Stomach (tissue), 9 donors: ENCODE data around the gene SENP1. TPM values are rescaled to one million over a fixed set of nuclear protein-coding genes. Genes with fewer than 3 reads are reported as not detected.

Experiments used
- DNase-seq, 2 donors: peaks; one replicate each; pipeline versions ENCODE4 v3.0.0 to v3.0.0-alpha.2; 2013 to 2019
- H3K27ac ChIP-seq, 5 donors: fragments of 200-600 bp in 4 of 5; sonication (generic) in 4 of 5; one replicate each; pipeline ENCODE4 v1.5.1; 2013 to 2019; ENCODE audit warnings: mild to moderate bottlenecking in 1 of 5, moderate library complexity in 1 of 5
- H3K27me3 ChIP-seq, 3 donors: fragments of 200-600 bp; sonication (generic); one replicate each; pipeline ENCODE4 v1.5.1; 2017 to 2019; ENCODE audit warnings: mixed run types in 1 of 3
- H3K36me3 ChIP-seq, 4 donors: fragments of 200-600 bp; sonication (generic); 1 replicate in 3 of 4; 2 replicates in 1 of 4; pipeline ENCODE4 v1.5.1; 2016 to 2019
- H3K4me1 ChIP-seq, 4 donors: fragments of 200-600 bp; sonication (generic); one replicate each; pipeline ENCODE4 v1.5.1; 2016 to 2019
- H3K4me3 ChIP-seq, 4 donors: fragments of 200-600 bp; sonication (generic) in 3 of 4; one replicate each; pipeline ENCODE4 v1.5.1; 2016 to 2019; ENCODE audit warnings: mild to moderate bottlenecking in 1 of 4
- H3K9me3 ChIP-seq, 4 donors: fragments of 200-600 bp; sonication (generic); one replicate each; pipeline ENCODE4 v1.5.1; 2016 to 2019
- CTCF ChIP-seq, 7 experiments: fragments of 450-650 bp in 4 of 7; fragments of 200-600 bp in 3 of 7; sonication (generic) in 3 of 7; IDR thresholded peaks; one replicate each; pipeline ENCODE4 v1.5.1; 2016 to 2019; ENCODE audit warnings: antibody characterized with exemption in 7 of 7, control low read depth in 2 of 7, mild to moderate bottlenecking in 1 of 7
- EP300 ChIP-seq: sonication (generic); formaldehyde crosslinking; IDR thresholded peaks from one replicate; pipeline ENCODE4 v1.6.1; 2017; ENCODE audit warnings: antibody characterized with exemption
- POLR2A ChIP-seq, 4 donors: fragments of 450-650 bp; IDR thresholded peaks; one replicate each; pipeline ENCODE4 v1.6.1; 2016; ENCODE audit warnings: antibody characterized with exemption in 4 of 4, control low read depth in 2 of 4, mild to moderate bottlenecking in 1 of 4, moderate library complexity in 1 of 4
- POLR2AphosphoS5 ChIP-seq, 3 donors: sonication (generic); formaldehyde crosslinking; IDR thresholded peaks; one replicate each; pipeline ENCODE4 v1.6.1; 2016; ENCODE audit warnings: antibody characterized with exemption in 3 of 3
- WGBS, 5 donors: extraction: QIAGEN DNeasy Blood & Tissue Kit in 3 of 5; methylation state at CpG; one replicate each; pipeline versions ENCODE4 v1.1.5 to v1.1.7; 2013 to 2018; 5-methylcytosine and 5-hydroxymethylcytosine counted together
- intact Hi-C: fragments of 100-400 bp; cut with DNase I; formaldehyde crosslinking; loops from one replicate; pipeline ENCODE4 v1.15.1; 2023; ENCODE audit warnings: low total_unique reads
- polyA plus RNA-seq, 3 donors: library from polyadenylated mRNA; stranded (reverse); fragments of 200-250 nt; gene quantifications; one replicate each; pipeline ENCODE4 v1.2.3, GENCODE V29; 2013
- total RNA-seq, 5 donors: library from RNA; depleted of rRNA; stranded (reverse); fragments of >200 nt; gene quantifications; one replicate each; pipeline versions ENCODE4 v1.1.0 to v1.2.3, GENCODE V29; 2014 to 2016
- donor health status: healthy with polysubstance abuse.
- donor health status: Bipolar disorder and iron deficiency.
- donor health status: healthy.

Gene SENP1
- total and polyA plus RNA-seq, 8 donors: 2.9 to 27.5 (median 10.6) TPM

- no peaks in the 10 kb centered on the region for H3K9me3 ChIP-seq
- peak in 1 of 2 donors; percentile 72 for DNase-seq
- intact Hi-C loops: no loop called here
- TF ChIP-seq POLR2A (IDR thresholded peaks at IDR 0.05): no peak
- TF ChIP-seq CTCF (IDR thresholded peaks at IDR 0.05): no peak
- no peak for TF ChIP-seq POLR2AphosphoS5 (IDR thresholded peaks at IDR 0.05)
- no peak for TF ChIP-seq EP300
- peak overlapping the region in 1 of 5 donors; percentile 47 for H3K27ac ChIP-seq
- H3K36me3 ChIP-seq: no peaks in the 10 kb centered on the region
- H3K4me3 ChIP-seq: peak overlapping the region; percentile 40 to 56 (median 46)
- 7 to 9% (median 8%) methylated on average over 14 to 18 of the region's 18 CpGs for WGBS, 5 donors
- H3K4me1 ChIP-seq: peaks cover 46 to 54% (median 52%) of the 10 kb centered on the region in 4 donors
- H3K27me3 ChIP-seq: peaks cover 15 to 91% (median 59%) of the 10 kb centered on the region in 3 donors
Observed at GRCh38 chr12:48000878-48001504, 104.9 kb downstream of the SENP1 start.

- no peak overlapping the region for H3K4me3 ChIP-seq
- H3K4me1 ChIP-seq: peaks cover 47 to 54% (median 52%) of the 10 kb centered on the region in 4 donors
- 69 to 83% (median 72%) methylated on average over 9 of the region's 9 CpGs for WGBS, 5 donors
- no peak for DNase-seq
- H3K36me3 ChIP-seq: no peaks in the 10 kb centered on the region
- peaks cover 14 to 89% (median 47%) of the 10 kb centered on the region in 3 donors for H3K27me3 ChIP-seq
- TF ChIP-seq EP300 (no peak), POLR2AphosphoS5 (IDR thresholded peaks at IDR 0.05) (no peak), POLR2A (IDR thresholded peaks at IDR 0.05) (no peak), CTCF (IDR thresholded peaks at IDR 0.05) (no peak)
- no peaks in the 10 kb centered on the region for H3K9me3 ChIP-seq
- no peak overlapping the region for H3K27ac ChIP-seq
- intact Hi-C loops: no loop called here
Observed at GRCh38 chr12:47999816-48000215, 106.1 kb downstream of the SENP1 start.

GRCh38 chr12:47997321-47997720 is 108.6 kb downstream of the SENP1 start:
- Histone ChIP-seq H3K9me3 (no peaks in the 10 kb centered on the region), H3K4me3 (no peak overlapping the region), H3K36me3 (no peaks in the 10 kb centered on the region), H3K4me1 (peaks cover 22 to 29% (median 27%) of the 10 kb centered on the region in 4 donors), H3K27me3 (peaks cover 0 to 77% (median 22%) of the 10 kb centered on the region in 3 donors), H3K27ac (no peak overlapping the region)
- intact Hi-C loops: no loop called here
- DNase-seq: peak in 1 of 2 donors; percentile 51
- 32 to 47% (median 41%) methylated on average over 3 of the region's 3 CpGs for WGBS, 5 donors
- TF ChIP-seq EP300 (no peak), POLR2A (IDR thresholded peaks at IDR 0.05) (no peak), CTCF (IDR thresholded peaks at IDR 0.05) (no peak), POLR2AphosphoS5 (IDR thresholded peaks at IDR 0.05) (no peak)

- Histone ChIP-seq H3K9me3 (no peaks in the 10 kb centered on the region), H3K27ac (no peak overlapping the region), H3K4me3 (no peak overlapping the region), H3K4me1 (peaks cover 9 to 16% (median 15%) of the 10 kb centered on the region in 4 donors), H3K36me3 (no peaks in the 10 kb centered on the region), H3K27me3 (peaks cover 0 to 63% (median 11%) of the 10 kb centered on the region in 3 donors)
- no peak for TF ChIP-seq CTCF (IDR thresholded peaks at IDR 0.05)
- TF ChIP-seq POLR2A (IDR thresholded peaks at IDR 0.05): no peak
- TF ChIP-seq POLR2AphosphoS5 (IDR thresholded peaks at IDR 0.05): no peak
- TF ChIP-seq EP300: no peak
- intact Hi-C loops: no loop called here
- WGBS, 5 donors: 31 to 41% (median 39%) methylated on average over 4 of the region's 4 CpGs
- peak; percentile 65 to 84 for DNase-seq
Observed at GRCh38 chr12:47995981-47996401, 109.9 kb downstream of the SENP1 start.
